HG03060 (cell line): ENCODE results near the gene PRR16.
"Not testable (repeated sequence)": the region's sequence is repeated elsewhere in the genome, so short reads cannot be mapped to it uniquely, and the experiment has no call there.

ENCODE experiments used
- ATAC-seq: cut with Tn5 transposase; IDR thresholded peaks from one replicate; pipeline ENCODE4 v1.9.1; 2021; ENCODE audit warnings: low read depth, moderate number of reproducible peaks; ENCODE audit not compliant: unreplicated experiment

The PRR16 gene

GRCh38 chr5:120702817-120703538, 238.9 kb downstream of the PRR16 start:
- not testable (repeated sequence) for ATAC-seq

DNA sequence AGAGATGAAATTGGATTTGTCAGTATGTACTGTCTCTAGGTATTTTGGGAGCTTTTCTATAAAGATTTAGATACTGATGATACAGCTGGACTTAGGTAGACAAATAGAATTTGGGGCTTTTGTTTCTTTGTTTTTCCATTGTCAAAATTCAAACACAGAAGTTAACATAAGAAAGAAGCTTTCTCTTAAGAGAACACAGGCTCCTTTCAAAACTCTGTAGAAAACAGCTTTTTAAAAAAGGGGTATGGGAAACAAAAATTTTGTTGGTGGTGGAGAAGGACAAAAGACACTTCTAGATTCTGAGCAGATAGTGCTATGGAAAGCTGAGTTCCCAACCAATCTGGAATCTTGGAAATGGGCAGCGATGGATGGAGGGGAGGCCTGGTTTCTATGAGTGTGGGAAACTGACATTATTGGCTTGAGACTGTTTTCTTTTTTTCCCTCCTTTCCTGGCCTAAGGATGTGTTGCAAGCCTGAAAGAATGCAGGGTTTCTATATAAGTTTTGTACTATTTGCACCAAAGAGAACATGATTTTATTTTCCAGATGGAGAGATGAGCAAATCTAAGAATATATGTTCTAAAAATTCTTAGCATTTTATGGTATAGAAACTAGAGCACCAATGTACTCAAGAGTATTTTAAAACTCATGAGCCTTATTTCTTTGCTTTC, 240.0 kb downstream of the PRR16 start:
- no peak for ATAC-seq

DNA sequence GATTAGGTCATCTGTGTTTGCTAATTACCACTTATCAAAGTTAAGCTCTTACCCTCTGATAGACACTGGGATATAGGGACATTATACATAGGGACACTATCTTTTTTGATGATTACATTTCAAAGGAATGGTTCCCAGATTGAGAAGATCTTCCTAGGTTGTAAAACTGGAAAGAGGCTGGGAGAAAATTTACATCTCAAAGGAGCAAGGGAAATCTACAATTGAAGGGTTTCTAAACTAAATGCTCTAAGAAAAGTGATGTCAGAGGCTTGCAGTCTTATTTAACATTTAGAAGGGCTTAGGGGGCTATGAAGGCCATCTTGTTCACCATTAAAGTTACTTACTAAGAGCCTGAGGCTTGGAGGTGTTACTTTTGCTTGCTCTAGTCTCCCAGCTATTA, 242.8 kb downstream of the PRR16 start:
- no peak for ATAC-seq

GRCh38 chr5:120717381-120717780, 253.3 kb downstream of the PRR16 start:
- ATAC-seq: no peak

DNA sequence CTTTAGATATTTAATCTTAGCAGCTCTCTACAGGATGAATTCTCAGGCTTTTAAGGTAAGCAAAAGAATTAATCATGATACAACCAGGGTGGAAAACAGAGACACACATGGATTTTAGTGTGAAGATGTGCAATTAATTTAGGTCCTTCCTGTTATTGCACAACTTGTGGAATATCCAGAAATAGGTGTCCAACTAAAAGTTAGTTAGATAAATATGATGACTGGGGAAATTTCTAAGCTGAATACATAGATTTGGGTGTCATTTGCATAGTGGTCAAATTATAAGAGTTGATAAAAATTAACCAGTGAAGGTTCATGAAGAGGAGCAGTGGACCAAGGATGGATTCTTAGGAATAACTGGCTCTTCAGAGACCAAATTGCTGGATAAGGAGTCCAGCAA, 266.1 kb downstream of the PRR16 start:
- no peak for ATAC-seq

DNA sequence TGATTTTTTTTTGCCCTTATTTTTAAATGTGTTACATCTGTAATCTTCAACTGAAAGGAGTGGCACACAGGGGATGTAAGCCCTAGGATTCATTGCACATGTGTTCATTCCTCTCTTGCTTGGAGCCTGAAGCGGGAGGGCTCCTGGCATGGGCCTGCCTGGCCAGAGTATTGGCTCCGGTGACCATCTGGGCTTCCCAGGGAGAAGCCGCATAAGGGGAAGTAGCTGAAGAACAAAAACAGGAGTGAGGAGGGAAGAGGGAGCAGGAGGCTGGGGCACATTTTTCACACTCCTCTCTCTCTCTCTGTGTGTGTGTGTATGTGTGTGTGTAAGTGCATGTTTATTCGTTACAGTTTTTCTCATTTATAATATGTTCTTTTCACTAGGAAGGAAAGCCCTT, 269.9 kb downstream of the PRR16 start:
- ATAC-seq: no peak

- ATAC-seq: no peak
These were observed 271.0 kb downstream of the PRR16 start for GRCh38 chr5:120735076-120735475.
